Osteocyte (in vitro differentiated cells): ENCODE measurements around the gene FNDC3B. TPM values are rescaled to one million over a fixed set of nuclear protein-coding genes. Genes with fewer than 3 reads are reported as not detected.

Source experiments
- DNase-seq: peaks from one replicate; pipeline ENCODE4 v3.0.0; 2021; ENCODE audit warnings: mixed read lengths; ENCODE audit not compliant: unreplicated experiment; ENCODE audit errors: extremely low spot score
- H3K27ac Mint-ChIP-seq: one replicate; pipeline ENCODE4 v1.8.0; 2021; ENCODE audit warnings: mild to moderate bottlenecking, mixed read lengths; ENCODE audit not compliant: unreplicated experiment
- H3K27me3 Mint-ChIP-seq: one replicate; pipeline ENCODE4 v1.8.0; 2021; ENCODE audit warnings: mixed read lengths; ENCODE audit not compliant: unreplicated experiment
- H3K36me3 Mint-ChIP-seq: one replicate; pipeline ENCODE4 v1.8.0; 2021; ENCODE audit warnings: mixed read lengths; ENCODE audit not compliant: unreplicated experiment
- H3K4me1 Mint-ChIP-seq: one replicate; pipeline ENCODE4 v1.8.0; 2021; ENCODE audit warnings: mixed read lengths; ENCODE audit not compliant: unreplicated experiment
- H3K4me3 Mint-ChIP-seq: one replicate; pipeline ENCODE4 v1.8.0; 2021; ENCODE audit warnings: mild to moderate bottlenecking, moderate library complexity, mixed read lengths; ENCODE audit not compliant: unreplicated experiment
- H3K9me3 Mint-ChIP-seq: one replicate; pipeline ENCODE4 v1.8.0; 2021; ENCODE audit warnings: mixed read lengths; ENCODE audit not compliant: unreplicated experiment
- CTCF ChIP-seq: fragments of 200-600 bp; sonication (generic); IDR thresholded peaks from 2 replicates; pipeline ENCODE4 v1.5.0; 2021; ENCODE audit warnings: antibody characterized with exemption, mild to moderate bottlenecking, moderate library complexity
- total RNA-seq: library from RNA; stranded (reverse); gene quantifications from 2 replicates; pipeline ENCODE4 v1.2.1, GENCODE V29; 2021

FNDC3B gene
- total RNA-seq, 1 donor from 2014 or later = 240 TPM

- H3K4me1 Mint-ChIP-seq = peaks cover 70% of the 10 kb centered on the region
- H3K36me3 Mint-ChIP-seq = peaks cover 27% of the 10 kb centered on the region
- TF ChIP-seq CTCF = no peak
- H3K27ac Mint-ChIP-seq = peak overlapping the region; percentile 93
- H3K27me3 Mint-ChIP-seq = no peaks in the 10 kb centered on the region
- no peak for DNase-seq
- no peaks in the 10 kb centered on the region for H3K9me3 Mint-ChIP-seq
- H3K4me3 Mint-ChIP-seq = peak overlapping the region; percentile 35
Measured at GRCh38 chr3:172140499-172141391, 101.4 kb downstream of the FNDC3B start.

GRCh38 chr3:172142051-172142863 lies 102.9 kb downstream of the FNDC3B start:
- H3K27me3 Mint-ChIP-seq = no peaks in the 10 kb centered on the region
- no peak for DNase-seq
- H3K4me3 Mint-ChIP-seq = peak overlapping the region; percentile 7
- peaks cover 65% of the 10 kb centered on the region for H3K4me1 Mint-ChIP-seq
- no peaks in the 10 kb centered on the region for H3K9me3 Mint-ChIP-seq
- H3K36me3 Mint-ChIP-seq = peaks cover 26% of the 10 kb centered on the region
- no peak for TF ChIP-seq CTCF
- peak overlapping the region; percentile 93 for H3K27ac Mint-ChIP-seq

GRCh38 chr3:172142864-172143451 lies 103.6 kb downstream of the FNDC3B start:
- H3K4me3 Mint-ChIP-seq = no peak overlapping the region
- no peaks in the 10 kb centered on the region for H3K9me3 Mint-ChIP-seq
- peak overlapping the region; percentile 93 for H3K27ac Mint-ChIP-seq
- no peak for DNase-seq
- H3K27me3 Mint-ChIP-seq = no peaks in the 10 kb centered on the region
- peaks cover 26% of the 10 kb centered on the region for H3K36me3 Mint-ChIP-seq
- H3K4me1 Mint-ChIP-seq = peaks cover 62% of the 10 kb centered on the region
- TF ChIP-seq CTCF = no peak

- Mint-ChIP-seq H3K27me3 (no peaks in the 10 kb centered on the region), H3K36me3 (peaks cover 26% of the 10 kb centered on the region), H3K9me3 (no peaks in the 10 kb centered on the region), H3K4me1 (peaks cover 61% of the 10 kb centered on the region), H3K27ac (peak overlapping the region; percentile 25), H3K4me3 (peak overlapping the region; percentile 14)
- no peak for TF ChIP-seq CTCF
- DNase-seq = no peak
Measured at GRCh38 chr3:172143739-172144497, 104.5 kb downstream of the FNDC3B start.
